Activated CD4-positive, alpha-beta T cell treated with anti-CD3 and anti-CD28 coated beads, Interleukin-2, amount 50 U/mL, for 4 hours (primary cell): ENCODE data around the gene TUFM.
"Not testable (repeated sequence)": the region's sequence is repeated elsewhere in the genome, so short reads cannot be mapped to it uniquely, and the experiment has no call there.

Experiments
- DNase-seq, 2 experiments: peaks; one replicate each; pipeline ENCODE4 v3.0.0-alpha.2; 2020

Gene TUFM

GRCh38 chr16:28838558-28838918, 7.6 kb downstream of the TUFM start:
- no peak for DNase-seq

GRCh38 chr16:28837672-28838557, 8.2 kb downstream of the TUFM start:
- no peak for DNase-seq

DNA sequence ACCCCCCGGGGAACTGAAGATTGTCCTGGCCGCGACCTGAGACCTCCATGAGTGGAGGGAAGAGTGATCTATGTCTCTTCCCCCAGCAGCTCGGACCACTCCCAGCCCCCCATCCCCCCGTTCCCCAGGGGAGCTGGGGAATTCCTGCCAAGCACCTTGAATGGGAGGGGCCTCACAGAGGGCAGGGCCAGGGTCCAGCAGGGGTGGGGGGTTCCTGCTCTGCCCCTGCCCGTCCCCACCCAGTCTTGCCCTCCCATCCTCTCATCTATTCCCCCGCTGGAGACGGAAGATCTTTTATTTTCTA, 9.4 kb downstream of the TUFM start:
- no peak for DNase-seq

DNA sequence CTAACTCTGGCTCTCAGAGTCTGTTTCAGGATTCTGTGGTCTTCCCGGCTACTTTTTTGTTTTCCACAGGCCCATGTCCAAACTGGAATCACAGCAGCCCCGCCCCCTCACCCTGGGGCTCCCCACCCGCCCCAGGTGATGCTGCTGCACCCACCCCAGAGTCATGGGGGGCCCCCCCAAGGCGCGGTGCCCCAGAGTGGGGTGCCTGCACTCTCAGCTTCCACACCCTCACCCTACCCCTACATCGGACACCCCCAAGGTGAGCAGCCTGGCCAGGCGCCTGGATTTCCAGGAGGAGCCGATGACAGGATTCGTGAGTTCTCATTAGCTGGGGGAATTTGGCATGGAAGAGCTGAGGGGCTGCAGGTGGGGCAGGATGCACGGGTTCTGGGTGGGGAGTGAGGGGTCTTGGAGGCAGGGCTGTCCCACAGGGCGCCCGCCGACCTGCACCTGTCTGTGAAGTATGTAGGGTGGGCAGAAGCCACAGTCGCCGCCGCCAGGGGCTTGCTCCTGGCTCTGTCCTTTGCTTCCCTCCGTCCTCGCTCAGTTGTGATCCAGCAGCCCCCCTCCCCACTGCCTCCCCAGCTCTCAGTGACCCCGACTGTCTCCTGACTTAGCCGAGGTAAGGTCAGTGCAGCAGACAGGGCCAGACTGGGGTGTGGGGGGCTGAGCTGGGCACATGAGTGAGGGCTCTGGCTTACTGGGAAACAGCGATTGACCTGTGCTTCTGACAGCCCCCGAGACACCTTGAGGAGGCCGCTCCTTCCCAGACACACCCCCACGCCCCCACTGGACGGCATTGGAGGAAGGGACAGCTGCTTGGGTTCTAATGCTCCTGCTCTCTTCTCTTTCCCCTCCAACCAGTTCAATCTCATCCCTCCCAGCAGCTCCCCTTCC, 10.0 kb downstream of the TUFM start:
- no peak for DNase-seq

GRCh38 chr16:28834873-28835863, 11.0 kb downstream of the TUFM start:
- DNase-seq, result no peak

GRCh38 chr16:28834349-28834748, 11.8 kb downstream of the TUFM start:
- no peak for DNase-seq

DNA sequence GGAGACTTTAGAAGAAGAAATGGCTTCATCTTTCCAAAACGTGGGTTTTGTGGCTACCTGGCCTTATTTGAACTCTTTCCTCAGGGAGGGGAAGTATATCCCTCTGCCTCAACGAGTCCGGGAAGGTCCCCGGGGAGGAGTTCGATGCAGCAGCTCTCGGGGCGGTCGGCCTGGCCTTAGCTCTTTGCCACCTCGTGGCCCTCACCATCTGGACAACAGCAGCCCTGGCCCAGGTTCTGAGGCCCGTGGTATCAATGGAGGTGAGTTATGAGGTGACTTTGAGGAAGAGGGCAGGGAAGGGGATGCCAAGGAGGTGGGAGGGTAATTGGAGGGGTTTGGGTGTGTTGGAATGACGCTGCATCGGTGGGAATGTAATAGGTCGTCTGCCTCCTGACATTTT, 15.6 kb downstream of the TUFM start:
- DNase-seq, result no peak

DNA sequence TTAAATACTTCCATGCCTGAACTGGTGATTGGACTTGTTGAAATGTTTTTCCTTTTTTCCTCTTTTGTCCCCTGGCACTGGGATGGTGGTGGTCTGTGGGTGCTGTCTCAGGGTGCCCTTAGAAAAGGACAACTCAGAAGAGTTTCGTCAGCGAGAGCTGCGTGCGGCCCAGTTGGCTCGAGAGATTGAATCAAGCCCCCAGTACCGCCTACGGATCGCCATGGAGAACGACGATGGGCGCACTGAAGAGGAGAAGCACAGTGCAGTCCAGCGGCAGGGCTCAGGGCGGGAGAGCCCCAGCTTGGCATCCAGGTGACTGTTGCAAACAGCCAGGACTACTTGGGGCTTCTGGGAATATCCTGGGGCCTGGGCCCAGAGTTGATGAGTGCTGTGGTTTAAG, 16.4 kb downstream of the TUFM start:
- no peak for DNase-seq

GRCh38 chr16:28826141-28826540, 20.0 kb downstream of the TUFM start:
- no peak for DNase-seq

DNA sequence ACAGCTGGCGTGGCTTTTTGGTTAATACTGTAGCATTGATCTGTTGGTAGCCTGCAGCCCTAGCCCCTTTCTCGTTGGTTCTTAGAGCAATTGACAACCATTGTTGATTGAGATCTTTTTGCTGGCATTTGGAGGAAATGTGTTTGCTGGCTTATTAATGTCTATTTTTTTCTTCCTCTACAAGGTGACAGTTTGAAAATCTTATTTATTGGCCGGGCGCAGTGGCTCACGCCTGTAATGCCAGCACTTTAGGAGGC, 21.5 kb downstream of the TUFM start:
- no peak for DNase-seq

- peak; percentile 96 to 98 for DNase-seq
These were observed 22.1 kb downstream of the TUFM start for GRCh38 chr16:28823873-28824716.

DNA sequence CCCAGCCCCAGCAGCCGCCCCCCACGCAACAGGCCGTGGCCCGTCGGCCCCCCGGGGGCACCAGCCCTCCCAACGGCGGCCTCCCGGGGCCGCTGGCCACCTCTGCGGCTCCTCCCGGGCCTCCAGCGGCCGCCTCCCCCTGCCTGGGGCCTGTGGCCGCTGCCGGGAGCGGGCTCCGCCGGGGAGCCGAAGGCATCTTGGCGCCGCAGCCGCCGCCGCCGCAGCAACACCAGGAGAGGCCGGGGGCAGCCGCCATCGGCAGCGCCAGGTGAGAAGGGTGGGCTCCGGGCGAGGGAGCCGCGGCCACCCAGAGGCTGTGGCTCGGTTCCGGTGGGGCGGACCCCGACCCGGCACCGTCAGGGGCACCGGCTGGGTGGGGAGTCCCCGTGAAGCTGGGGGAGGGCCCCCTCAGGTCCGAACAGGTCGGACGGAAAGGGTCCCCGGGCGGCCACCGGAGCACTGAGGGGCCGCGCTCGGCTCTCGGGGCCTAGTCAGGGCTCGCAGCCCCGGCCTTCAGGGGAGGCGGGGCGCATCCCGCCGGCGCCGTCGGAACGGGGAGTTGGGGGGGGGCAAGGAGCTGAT, 22.8 kb downstream of the TUFM start:
- no peak for DNase-seq

DNA sequence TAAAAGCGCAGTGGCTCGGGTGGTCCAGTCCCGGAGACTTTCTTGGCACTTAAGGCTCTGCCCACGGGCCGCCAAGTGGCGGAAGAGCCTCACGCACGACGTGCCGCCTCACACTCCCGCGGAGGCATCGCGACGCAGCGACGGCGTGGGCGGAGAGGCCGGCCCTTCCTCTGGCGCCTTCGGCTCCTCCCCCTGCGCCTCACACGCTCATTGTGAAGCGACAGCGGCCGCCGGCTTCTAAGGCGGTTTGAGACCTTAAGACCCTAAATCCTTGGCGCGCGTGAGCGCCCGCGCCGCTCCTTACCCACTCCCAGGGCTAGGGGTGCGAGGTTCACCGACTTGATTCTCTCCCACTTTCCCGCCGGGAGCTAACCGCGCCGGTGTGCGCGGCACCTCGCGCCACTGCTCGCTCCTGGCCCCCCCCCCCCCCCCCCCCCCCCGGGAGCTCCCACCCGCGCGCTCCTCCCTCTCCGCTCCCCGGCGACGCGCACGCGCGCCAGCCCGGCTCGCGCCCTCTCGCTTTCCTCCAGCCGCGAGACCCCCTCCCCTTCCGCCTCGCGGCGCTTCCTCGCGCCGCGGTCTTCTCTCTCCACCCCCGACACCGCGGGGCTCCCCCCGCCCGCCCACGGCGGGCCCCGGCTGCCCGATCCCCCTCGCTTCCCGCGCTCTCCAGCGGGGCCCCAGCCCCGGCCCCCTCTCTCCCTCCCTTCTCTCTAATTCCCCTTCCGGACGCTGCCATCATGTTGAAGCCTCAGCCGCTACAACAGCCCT, 23.4 kb downstream of the TUFM start, which contains the start of gene ATXN2L:
Gene ATXN2L, plus strand, starts transcription at position 480 of the 771 bp plus-strand sequence. Its CDS starts 261 bp downstream, at position 741.
- DNase-seq, result peak; percentile 93 to 95

- DNase-seq, result no peak
These were observed 24.2 kb downstream of the TUFM start for GRCh38 chr16:28821874-28822519.

DNA sequence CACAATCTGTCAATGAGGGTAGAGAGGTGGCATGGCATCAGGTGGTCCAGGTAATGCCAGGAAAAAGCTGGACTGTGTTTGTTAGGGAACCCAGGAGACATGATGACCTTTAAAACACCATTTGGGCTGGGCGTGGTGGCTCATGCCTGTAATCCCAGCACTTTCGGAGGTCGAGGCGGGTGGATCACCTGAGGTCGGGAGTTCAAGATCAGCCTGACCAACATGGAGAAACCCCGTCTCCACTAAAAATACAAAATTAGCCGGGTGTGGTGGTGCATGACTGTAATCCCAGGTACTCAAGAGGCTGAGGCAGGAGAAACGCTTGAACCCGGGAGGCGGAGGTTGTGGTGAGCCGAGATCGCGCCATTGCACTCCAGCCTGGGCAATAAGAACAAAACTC, 25.6 kb downstream of the TUFM start:
- DNase-seq, result not testable (repeated sequence)

DNA sequence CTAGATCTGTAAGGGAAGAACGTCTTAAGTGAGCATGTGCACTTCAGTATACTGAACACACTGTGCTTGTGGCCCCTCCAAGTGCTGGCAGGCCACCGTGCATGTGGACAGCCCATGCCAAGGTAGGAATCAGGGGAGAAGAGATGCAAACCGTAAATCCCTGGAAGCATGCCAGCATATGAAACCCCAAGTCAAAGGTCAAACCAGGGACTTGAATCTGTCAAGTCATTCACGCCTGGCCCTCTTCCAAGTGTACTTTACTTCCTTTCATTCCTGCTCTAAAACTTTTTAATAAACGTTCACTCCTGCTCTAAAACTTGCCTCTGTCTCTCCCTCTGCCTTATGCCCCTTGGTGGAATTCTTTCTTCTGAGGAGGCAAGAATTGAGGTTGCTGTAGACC, 26.1 kb downstream of the TUFM start:
- no peak for DNase-seq

DNA sequence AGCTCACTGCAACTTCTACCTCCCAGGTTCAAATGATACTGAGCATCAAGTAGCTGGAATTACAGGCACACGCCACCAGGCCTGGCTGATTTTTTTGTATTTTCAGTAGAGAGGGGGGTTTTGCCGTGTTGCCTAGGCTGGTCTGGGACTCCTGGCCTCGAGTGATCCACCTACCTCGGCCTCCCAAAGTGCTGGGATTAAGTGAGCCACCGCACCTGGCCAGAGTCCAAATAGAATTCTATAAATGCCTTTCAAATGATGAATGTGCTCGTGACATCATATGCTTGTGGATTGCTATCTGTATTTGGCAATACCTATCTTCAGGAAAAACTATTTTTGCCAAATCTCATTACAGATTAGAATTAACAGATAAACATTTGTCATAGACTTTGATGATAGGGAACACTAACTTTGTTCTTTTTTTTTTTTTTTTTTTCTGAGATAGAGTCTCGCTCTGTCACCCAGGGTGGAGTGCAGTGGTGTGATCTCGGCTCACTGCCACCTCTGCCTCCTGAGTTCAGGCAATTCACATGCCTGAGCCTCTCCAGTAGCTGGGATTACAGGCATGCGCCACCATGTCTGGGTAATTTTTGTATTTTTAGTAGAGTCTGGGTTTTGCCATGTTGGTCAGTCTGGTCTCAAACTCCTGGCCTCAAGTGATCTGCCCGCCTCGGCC, 38.6 kb downstream of the TUFM start:
- DNase-seq, result not testable (repeated sequence)

- DNase-seq, result peak; percentile 63 to 65
These were observed 43.7 kb downstream of the TUFM start for GRCh38 chr16:28802235-28803019.
